Measurements from ENCODE around the gene GPR142. TPM values are rescaled to one million over a fixed set of nuclear protein-coding genes. Genes with fewer than 3 reads are reported as not detected.

GPR142 gene
- total RNA-seq, 1 experiment from 2014 or later: not detected

- TF ChIP-seq ZBTB43 (CRISPR knock-in tag; IDR thresholded peaks at IDR 0.05) (no peak), ETV6 (CRISPR knock-in tag; IDR thresholded peaks at IDR 0.05) (no peak), NR1H2 (CRISPR knock-in tag; IDR thresholded peaks at IDR 0.05) (no peak), MLX (CRISPR knock-in tag; IDR thresholded peaks at IDR 0.05) (no peak), CBFB (CRISPR knock-in tag; IDR thresholded peaks at IDR 0.05; ENCODE audit: low read depth) (no peak)
These were observed 26.1 kb downstream of the GPR142 start (continued) for GRCh38 chr17:74393346-74393942.

- peaks cover 6% of the 10 kb centered on the region; the same call in 1 of the 2 replicates for H3K4me1 Mint-ChIP-seq
- H3K27ac Mint-ChIP-seq: no peak overlapping the region
- H3K9me3 Mint-ChIP-seq: no peaks in the 10 kb centered on the region
- ChIA-PET POLR2A (no interaction called here), CTCF (interaction anchor here (0.7 to 5.9 kb wide), 7 partner anchors 14 to 60 kb away, joined by 4 to 48 read pairs (median 5); partner anchors contain the start of gene BTBD17)
- no peak for DNase-seq (ENCODE audit: low spot score)
- H3K4me3 Mint-ChIP-seq: no peak overlapping the region
- no peaks in the 10 kb centered on the region for H3K27me3 Mint-ChIP-seq (ENCODE audit: low read depth)
- H3K36me3 Mint-ChIP-seq: no peaks in the 10 kb centered on the region
- no peak for ATAC-seq
- no peak for TF ChIP-seq CTCF (IDR thresholded peaks at IDR 0.05)
- no peak for TF ChIP-seq TEAD1 (CRISPR knock-in tag; IDR thresholded peaks at IDR 0.05)
- no peak for TF ChIP-seq STAT6 (CRISPR knock-in tag; conservative IDR thresholded peaks at IDR 0.05; ENCODE audit: low read depth)
- no peak for TF ChIP-seq PRDM15 (CRISPR knock-in tag; IDR thresholded peaks at IDR 0.05)
- TF ChIP-seq IRF1 (CRISPR knock-in tag; IDR thresholded peaks at IDR 0.05): no peak
- TF ChIP-seq FOXP4 (CRISPR knock-in tag; IDR thresholded peaks at IDR 0.05): no peak
- no peak for TF ChIP-seq ZNF671 (CRISPR knock-in tag; IDR thresholded peaks at IDR 0.05)
- TF ChIP-seq MXD4 (CRISPR knock-in tag; IDR thresholded peaks at IDR 0.05; ENCODE audit: borderline replicate concordance): no peak
- no peak for TF ChIP-seq E2F4 (CRISPR knock-in tag; IDR thresholded peaks at IDR 0.05; ENCODE audit: borderline replicate concordance, low read depth)
- no peak for TF ChIP-seq E2F1 (CRISPR knock-in tag; IDR thresholded peaks at IDR 0.05)
- no peak for TF ChIP-seq OVOL2 (CRISPR knock-in tag; IDR thresholded peaks at IDR 0.05; ENCODE audit: borderline replicate concordance)
- no peak for TF ChIP-seq SMAD4 (CRISPR knock-in tag; IDR thresholded peaks at IDR 0.05)
These were observed 27.1 kb downstream of the GPR142 start for GRCh38 chr17:74394275-74394950.
